Measurements from ENCODE around the gene HPRT1.

DNA sequence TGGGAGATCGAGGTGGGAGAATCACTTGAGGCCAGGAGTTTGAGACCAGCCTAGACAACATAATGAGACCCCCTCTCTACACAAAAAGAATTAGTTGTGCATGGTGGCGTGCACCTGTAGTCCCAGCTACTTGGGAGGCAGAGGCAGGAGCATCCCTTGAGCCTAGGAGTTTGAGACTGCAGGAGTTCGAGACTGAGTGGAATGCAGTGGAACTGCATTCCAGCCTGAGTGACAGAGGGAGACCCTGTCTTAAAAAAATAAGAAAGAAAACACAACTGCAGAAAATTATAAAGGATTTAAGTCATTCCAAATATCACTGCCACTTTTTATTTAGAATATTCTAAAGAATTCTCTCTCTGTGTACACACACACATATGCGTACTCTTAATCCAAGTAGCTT lies 18.4 kb downstream of the HPRT1 start:
- TF ChIP-seq, protein P1, sequence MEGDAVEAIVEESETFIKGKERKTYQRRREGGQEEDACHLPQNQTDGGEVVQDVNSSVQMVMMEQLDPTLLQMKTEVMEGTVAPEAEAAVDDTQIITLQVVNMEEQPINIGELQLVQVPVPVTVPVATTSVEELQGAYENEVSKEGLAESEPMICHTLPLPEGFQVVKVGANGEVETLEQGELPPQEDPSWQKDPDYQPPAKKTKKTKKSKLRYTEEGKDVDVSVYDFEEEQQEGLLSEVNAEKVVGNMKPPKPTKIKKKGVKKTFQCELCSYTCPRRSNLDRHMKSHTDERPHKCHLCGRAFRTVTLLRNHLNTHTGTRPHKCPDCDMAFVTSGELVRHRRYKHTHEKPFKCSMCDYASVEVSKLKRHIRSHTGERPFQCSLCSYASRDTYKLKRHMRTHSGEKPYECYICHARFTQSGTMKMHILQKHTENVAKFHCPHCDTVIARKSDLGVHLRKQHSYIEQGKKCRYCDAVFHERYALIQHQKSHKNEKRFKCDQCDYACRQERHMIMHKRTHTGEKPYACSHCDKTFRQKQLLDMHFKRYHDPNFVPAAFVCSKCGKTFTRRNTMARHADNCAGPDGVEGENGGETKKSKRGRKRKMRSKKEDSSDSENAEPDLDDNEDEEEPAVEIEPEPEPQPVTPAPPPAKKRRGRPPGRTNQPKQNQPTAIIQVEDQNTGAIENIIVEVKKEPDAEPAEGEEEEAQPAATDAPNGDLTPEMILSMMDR (IDR thresholded peaks at IDR 0.05), result no peak
- TF ChIP-seq POLR2A (IDR thresholded peaks at IDR 0.05) (no peak), POLR2AphosphoS5 (IDR thresholded peaks at IDR 0.05; ENCODE audit: insufficient read depth in 1 of 2, low read depth in 1 of 2) (no peak)

Data from vagina (tissue), 2 donors.